K562 (cell line): ENCODE data around the gene CHGA.

Source experiments
- KLF16 ChIP-seq: IDR thresholded peaks from 2 replicates; pipeline ENCODE4 v1.6.1; 2016; ENCODE audit warnings: antibody characterized with exemption
- MTA2 ChIP-seq: fragments of 450-650 bp; IDR thresholded peaks from 2 replicates; pipeline ENCODE4 v1.6.1; 2016; ENCODE audit warnings: low read depth
- TCF7 ChIP-seq: sonication (generic); IDR thresholded peaks from 2 replicates; pipeline ENCODE4 v1.6.1; 2016; ENCODE audit warnings: antibody characterized with exemption, borderline replicate concordance
- TF ChIP-seq, protein P1 (sequence below), 3 experiments: IDR thresholded peaks in 2 of 3; conservative IDR thresholded peaks in 1 of 3; 2 replicates each; pipeline ENCODE4 v1.5.1; 2011 to 2012; ENCODE audit warnings: low read length in 3 of 3, mild to moderate bottlenecking in 3 of 3, control low read depth in 2 of 3, improper control_type of control experiment in 1 of 3, inconsistent platforms in 1 of 3, low read depth in 1 of 3, mixed read lengths in 1 of 3, moderate library complexity in 1 of 3; ENCODE audit not compliant: insufficient read depth in 2 of 3

- TF ChIP-seq KLF16: no peak
- TF ChIP-seq TCF7: no peak
- TF ChIP-seq MTA2: no peak
- TF ChIP-seq, protein P1, sequence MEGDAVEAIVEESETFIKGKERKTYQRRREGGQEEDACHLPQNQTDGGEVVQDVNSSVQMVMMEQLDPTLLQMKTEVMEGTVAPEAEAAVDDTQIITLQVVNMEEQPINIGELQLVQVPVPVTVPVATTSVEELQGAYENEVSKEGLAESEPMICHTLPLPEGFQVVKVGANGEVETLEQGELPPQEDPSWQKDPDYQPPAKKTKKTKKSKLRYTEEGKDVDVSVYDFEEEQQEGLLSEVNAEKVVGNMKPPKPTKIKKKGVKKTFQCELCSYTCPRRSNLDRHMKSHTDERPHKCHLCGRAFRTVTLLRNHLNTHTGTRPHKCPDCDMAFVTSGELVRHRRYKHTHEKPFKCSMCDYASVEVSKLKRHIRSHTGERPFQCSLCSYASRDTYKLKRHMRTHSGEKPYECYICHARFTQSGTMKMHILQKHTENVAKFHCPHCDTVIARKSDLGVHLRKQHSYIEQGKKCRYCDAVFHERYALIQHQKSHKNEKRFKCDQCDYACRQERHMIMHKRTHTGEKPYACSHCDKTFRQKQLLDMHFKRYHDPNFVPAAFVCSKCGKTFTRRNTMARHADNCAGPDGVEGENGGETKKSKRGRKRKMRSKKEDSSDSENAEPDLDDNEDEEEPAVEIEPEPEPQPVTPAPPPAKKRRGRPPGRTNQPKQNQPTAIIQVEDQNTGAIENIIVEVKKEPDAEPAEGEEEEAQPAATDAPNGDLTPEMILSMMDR (IDR thresholded peaks at IDR 0.05 in 2 of 3, conservative IDR thresholded peaks at IDR 0.05 in 1 of 3; ENCODE audit: insufficient read depth in 2 of 3, low read depth in 1 of 3, low read length in 3 of 3): no peak
Observed at GRCh38 chr14:92877757-92878431, 45.1 kb upstream of the CHGA start.
